ENCODE measurements around the gene CTNS. TPM values are rescaled to one million over a fixed set of nuclear protein-coding genes. Genes with fewer than 3 reads are reported as not detected.

The CTNS gene
- total and polyA plus RNA-seq, 2 of the 13 experiments (the other 11 are each of a cell fraction or from before 2014, with no cell fraction given): 9.5 to 13.7 TPM

GRCh38 chr17:3668279-3669084 is 31.9 kb downstream of the CTNS start, which contains the start of the genes EMC6 and TAX1BP3 (continued):
- TF ChIP-seq KDM2A (CRISPR knock-in tag; IDR thresholded peaks at IDR 0.05; ENCODE audit: borderline replicate concordance, low read depth) (peak; percentile 68; the same call in 1 of the 2 replicates), TBP (CRISPR knock-in tag; IDR thresholded peaks at IDR 0.05) (peak; percentile 78; the same call in 1 of the 2 replicates), TFE3 (CRISPR knock-in tag; IDR thresholded peaks at IDR 0.05) (0 out of 2 replicates have a peak, but pooled peaks have one; percentile 22), ZSCAN12 (CRISPR knock-in tag; IDR thresholded peaks at IDR 0.05) (peak; percentile 80; the same call in 1 of the 2 replicates), ZNF468 (CRISPR knock-in tag; IDR thresholded peaks at IDR 0.05) (0 out of 2 replicates have a peak, but pooled peaks have one; percentile 71), TP53 (CRISPR knock-in tag; conservative IDR thresholded peaks at IDR 0.05) (peak; percentile 58), TGIF2 (CRISPR knock-in tag; IDR thresholded peaks at IDR 0.05) (peak; percentile 49; the same call in 1 of the 2 replicates), NCOA1 (CRISPR knock-in tag; IDR thresholded peaks at IDR 0.05) (peak; percentile 92; the same call in 1 of the 2 replicates), ZNF558 (CRISPR knock-in tag; IDR thresholded peaks at IDR 0.05; ENCODE audit: borderline replicate concordance) (peak; percentile 26; the same call in 1 of the 2 replicates), DBP (CRISPR knock-in tag; IDR thresholded peaks at IDR 0.05; ENCODE audit: not compliant biosample characterization) (peak; percentile 27), ARHGAP35 (CRISPR knock-in tag; IDR thresholded peaks at IDR 0.05; ENCODE audit: borderline replicate concordance) (peak; percentile 23; the same call in 1 of the 2 replicates), NFYC (CRISPR knock-in tag; IDR thresholded peaks at IDR 0.05) (peak; percentile 82), FOXK1 (CRISPR knock-in tag; IDR thresholded peaks at IDR 0.05; ENCODE audit: borderline replicate concordance, low read depth) (0 out of 2 replicates have a peak, but pooled peaks have one; percentile 8), ARNT (IDR thresholded peaks at IDR 0.05) (no peak), ZFP91 (CRISPR knock-in tag; IDR thresholded peaks at IDR 0.05; ENCODE audit: borderline replicate concordance) (peak; percentile 83), ZNF776 (CRISPR knock-in tag; IDR thresholded peaks at IDR 0.05) (no peak), GPN1 (CRISPR knock-in tag; IDR thresholded peaks at IDR 0.05; ENCODE audit: borderline replicate concordance) (peak; percentile 5; the same call in 1 of the 2 replicates), TARDBP (CRISPR knock-in tag; IDR thresholded peaks at IDR 0.05) (0 out of 2 replicates have a peak, but pooled peaks have one; percentile 21), NFE2 (CRISPR knock-in tag; IDR thresholded peaks at IDR 0.05) (no peak), ARID5B (CRISPR knock-in tag; IDR thresholded peaks at IDR 0.05) (0 out of 2 replicates have a peak, but pooled peaks have one; percentile 14)

Measured in HepG2 (cell line).